ENCODE measurements around the gene ROBO3. TPM values are rescaled to one million over a fixed set of nuclear protein-coding genes. Genes with fewer than 3 reads are reported as not detected.

The ROBO3 gene
- total RNA-seq, 4 donors from 2014 or later, result 10.7 to 19.7 (median 16.7) TPM

DNA sequence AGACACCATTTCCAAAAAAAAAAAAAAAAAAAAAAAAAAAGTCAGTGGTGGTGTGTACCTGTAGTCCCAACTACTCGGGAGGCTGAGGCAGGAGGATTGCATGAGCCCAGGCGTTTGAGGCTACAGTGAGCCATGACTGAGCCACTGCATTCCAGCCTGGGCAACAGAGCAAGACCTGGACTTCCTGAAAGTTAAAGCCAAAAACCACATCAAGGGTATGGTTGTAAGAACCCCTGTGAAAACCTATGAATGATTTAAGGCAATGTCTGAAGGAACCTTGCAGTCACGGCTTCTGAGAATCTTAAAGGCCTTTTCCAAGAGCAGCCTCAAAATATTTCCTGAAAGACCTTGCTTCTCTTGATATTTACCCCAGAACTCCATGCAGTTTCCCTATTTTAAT lies 34.5 kb upstream of the ROBO3 start:
- TF ChIP-seq CTCF (IDR thresholded peaks at IDR 0.05; ENCODE audit: low read depth), result no peak

GRCh38 chr11:124831897-124832296 lies 33.3 kb upstream of the ROBO3 start:
- TF ChIP-seq CTCF (IDR thresholded peaks at IDR 0.05; ENCODE audit: low read depth), result no peak

DNA sequence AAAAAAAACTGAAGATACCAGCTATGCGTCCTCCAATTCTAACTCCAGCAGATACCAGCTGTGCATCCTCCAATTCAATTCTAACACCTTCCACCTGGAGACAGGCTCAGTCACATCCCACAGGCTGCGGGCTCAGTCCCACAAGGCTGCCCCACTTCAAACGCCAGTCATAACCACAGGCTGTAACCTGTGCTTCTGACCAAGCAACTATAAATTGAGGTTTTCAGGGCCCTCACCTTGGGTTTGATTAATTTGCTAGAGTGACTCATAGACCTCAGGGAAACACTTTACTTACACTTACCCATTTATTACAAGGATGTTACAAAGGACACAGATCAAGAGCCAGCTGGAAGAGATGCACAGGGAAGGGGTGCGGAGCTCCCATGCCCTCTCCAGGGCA lies 32.7 kb upstream of the ROBO3 start:
- TF ChIP-seq CTCF (IDR thresholded peaks at IDR 0.05; ENCODE audit: low read depth), result no peak

- TF ChIP-seq CTCF (IDR thresholded peaks at IDR 0.05; ENCODE audit: low read depth), result no peak
Measured at GRCh38 chr11:124834526-124835180, 30.6 kb upstream of the ROBO3 start.

DNA sequence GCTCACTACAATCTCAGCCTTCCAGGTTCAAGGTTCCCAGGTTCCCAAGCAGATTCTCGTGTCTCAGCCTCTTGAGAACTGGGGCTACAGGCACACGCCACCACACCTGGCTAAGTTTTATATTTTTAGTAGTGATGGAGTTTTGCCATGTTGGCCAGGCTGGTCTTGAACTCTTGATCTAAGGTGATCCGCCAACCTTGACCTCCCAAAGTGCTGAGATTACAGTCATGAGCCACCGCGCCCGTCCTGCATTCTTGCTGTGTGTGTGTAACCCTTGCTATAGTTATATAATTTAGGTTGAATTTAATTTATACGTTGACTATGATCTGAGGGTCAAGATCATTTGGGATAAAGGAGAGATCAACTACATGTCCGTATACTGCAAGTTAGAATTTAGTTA lies 29.3 kb upstream of the ROBO3 start:
- no peak for TF ChIP-seq CTCF (IDR thresholded peaks at IDR 0.05; ENCODE audit: low read depth)

DNA sequence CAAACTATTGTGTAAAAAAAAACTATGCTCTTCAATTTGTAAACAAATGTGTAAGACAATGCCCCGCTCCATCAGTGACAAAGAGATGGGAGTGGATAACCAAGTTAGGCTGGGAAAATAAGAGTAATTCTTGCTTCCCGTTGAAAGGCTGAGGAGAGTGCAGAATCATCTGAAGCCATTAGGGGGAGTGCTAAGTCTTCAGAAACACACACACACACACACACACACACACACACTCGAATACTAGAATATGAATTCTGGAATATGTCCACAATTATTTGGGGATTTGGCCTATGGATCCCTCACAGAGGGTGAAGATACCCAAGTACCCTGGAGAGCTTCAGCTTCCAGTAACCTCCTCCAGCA lies 27.8 kb upstream of the ROBO3 start:
- no peak for TF ChIP-seq CTCF (IDR thresholded peaks at IDR 0.05; ENCODE audit: low read depth)

DNA sequence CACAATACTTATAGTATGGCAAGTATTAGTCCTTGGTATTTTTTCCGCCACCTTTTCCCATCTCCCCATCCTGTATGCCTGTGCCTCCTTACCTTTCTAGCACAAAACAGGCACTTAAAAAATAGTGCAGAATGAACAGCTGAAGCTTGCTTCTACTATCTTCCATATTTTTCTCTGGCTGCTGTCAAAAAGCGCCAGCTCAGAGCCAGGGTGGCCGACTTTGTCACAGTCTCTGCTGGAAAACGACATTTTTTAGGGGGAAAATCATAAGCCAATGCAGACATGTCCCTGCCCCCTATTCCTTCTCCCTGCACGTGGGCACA lies 26.5 kb upstream of the ROBO3 start:
- no peak for TF ChIP-seq CTCF (IDR thresholded peaks at IDR 0.05; ENCODE audit: low read depth)

All from subcutaneous adipose tissue (tissue), 4 donors.